ENCODE data around the gene DPP10. TPM values are rescaled to one million over a fixed set of nuclear protein-coding genes. Genes with fewer than 3 reads are reported as not detected.

The DPP10 gene
- total RNA-seq, 4 donors from 2014 or later = 0.09 to 4.0 (median 0.38) TPM; not detected in 1

GRCh38 chr2:115305712-115306111 is 863.3 kb downstream of the DPP10 start:
- H3K4me3 ChIP-seq = no peak overlapping the region
- no peak for DNase-seq
- no peaks in the 10 kb centered on the region for H3K9me3 ChIP-seq
- 52% methylated on average over 1 of the region's 1 CpG for whole genome bisulfite sequencing, 2 donors
- H3K36me3 ChIP-seq = no peaks in the 10 kb centered on the region
- intact Hi-C loops (cut with DNase I) = no loop called here
- H3K27me3 ChIP-seq = no peaks in the 10 kb centered on the region
- TF ChIP-seq CTCF (IDR thresholded peaks at IDR 0.05) = no peak
- TF ChIP-seq POLR2A (IDR thresholded peaks at IDR 0.05) = no peak
- H3K4me1 ChIP-seq = no peaks in the 10 kb centered on the region
- H3K27ac ChIP-seq = no peak overlapping the region

- Histone ChIP-seq H3K4me3 (no peak overlapping the region), H3K27ac (no peak overlapping the region), H3K27me3 (no peaks in the 10 kb centered on the region), H3K36me3 (no peaks in the 10 kb centered on the region), H3K9me3 (no peaks in the 10 kb centered on the region), H3K4me1 (no peaks in the 10 kb centered on the region)
- intact Hi-C loops (cut with DNase I) = no loop called here
- WGBS, 2 donors = 56 to 58% methylated on average over 4 of the region's 4 CpGs
- TF ChIP-seq POLR2A (IDR thresholded peaks at IDR 0.05) (no peak), CTCF (IDR thresholded peaks at IDR 0.05) (no peak)
- DNase-seq = no peak
Measured at GRCh38 chr2:115314119-115314518, 871.7 kb downstream of the DPP10 start.

GRCh38 chr2:115327061-115327460 is 884.6 kb downstream of the DPP10 start:
- no peak overlapping the region for H3K27ac ChIP-seq
- no peaks in the 10 kb centered on the region for H3K4me1 ChIP-seq
- peaks cover 0 to 8% (median 0%) of the 10 kb centered on the region in 3 donors for H3K9me3 ChIP-seq
- H3K27me3 ChIP-seq = no peaks in the 10 kb centered on the region
- WGBS, 2 donors = 32 to 42% methylated on average over 1 of the region's 1 CpG
- no peaks in the 10 kb centered on the region for H3K36me3 ChIP-seq
- no peak for DNase-seq
- TF ChIP-seq POLR2A (IDR thresholded peaks at IDR 0.05) = no peak
- no peak for TF ChIP-seq CTCF (IDR thresholded peaks at IDR 0.05)
- H3K4me3 ChIP-seq = no peak overlapping the region
- intact Hi-C loops (cut with DNase I) = no loop called here

- intact Hi-C loops (cut with DNase I) = no loop called here
- no peak for TF ChIP-seq CTCF (IDR thresholded peaks at IDR 0.05)
- TF ChIP-seq POLR2A (IDR thresholded peaks at IDR 0.05) = no peak
- no peak overlapping the region for H3K27ac ChIP-seq
- H3K36me3 ChIP-seq = no peaks in the 10 kb centered on the region
- H3K27me3 ChIP-seq = no peaks in the 10 kb centered on the region
- peaks cover 0 to 16% (median 0%) of the 10 kb centered on the region in 3 donors for H3K9me3 ChIP-seq
- no peak overlapping the region for H3K4me3 ChIP-seq
- H3K4me1 ChIP-seq = no peaks in the 10 kb centered on the region
- no peak for DNase-seq
Measured at GRCh38 chr2:115359550-115359949, 917.1 kb downstream of the DPP10 start.

DNA sequence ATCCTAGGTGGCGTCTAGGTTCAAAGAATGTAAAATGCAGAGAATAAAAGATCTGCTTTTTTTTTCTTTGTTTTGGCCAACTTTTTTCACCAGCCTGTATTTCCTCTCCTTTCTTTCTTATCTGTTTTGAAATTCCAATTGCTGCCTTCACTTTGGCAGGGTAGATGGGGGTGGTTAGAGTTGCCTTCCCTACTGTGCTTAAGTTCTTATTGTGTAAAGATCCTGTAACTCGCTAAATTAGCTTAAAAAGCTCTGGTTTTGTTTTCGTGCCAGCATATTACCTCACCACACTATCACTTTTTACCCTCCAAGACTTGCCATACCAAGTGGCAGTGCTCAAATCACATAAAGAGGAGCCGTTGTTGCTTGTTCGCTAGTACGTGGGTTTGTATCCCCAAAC is 921.7 kb downstream of the DPP10 start:
- 67 to 71% methylated on average over 6 of the region's 6 CpGs for WGBS, 2 donors
- Histone ChIP-seq H3K36me3 (no peaks in the 10 kb centered on the region), H3K27me3 (no peaks in the 10 kb centered on the region), H3K4me1 (no peaks in the 10 kb centered on the region), H3K9me3 (no peaks in the 10 kb centered on the region), H3K27ac (no peak overlapping the region), H3K4me3 (no peak overlapping the region)
- intact Hi-C loops (cut with DNase I) = no loop called here
- TF ChIP-seq POLR2A (IDR thresholded peaks at IDR 0.05) (no peak), CTCF (IDR thresholded peaks at IDR 0.05) (no peak)
- no peak for DNase-seq

Measured in esophagus squamous epithelium (tissue), 5 donors.